ENCODE measurements around the gene MANBA.
"Not testable (repeated sequence)": the region's sequence is repeated elsewhere in the genome, so short reads cannot be mapped to it uniquely, and the experiment has no call there.

MANBA gene

GRCh38 chr4:102619776-102620631 is 140.8 kb downstream of the MANBA start:
- not testable (repeated sequence) for DNase-seq (ENCODE audit: low read depth)

- not testable (repeated sequence) for DNase-seq (ENCODE audit: low read depth)
Measured at GRCh38 chr4:102619021-102619420, 141.7 kb downstream of the MANBA start.

GRCh38 chr4:102616636-102617035 is 144.1 kb downstream of the MANBA start:
- DNase-seq (ENCODE audit: low read depth): no peak

GRCh38 chr4:102614801-102615200 is 146.0 kb downstream of the MANBA start:
- DNase-seq (ENCODE audit: low read depth): no peak

- no peak for DNase-seq (ENCODE audit: low read depth)
Measured at GRCh38 chr4:102612824-102613366, 147.9 kb downstream of the MANBA start.

- DNase-seq (ENCODE audit: low read depth): no peak
Measured at GRCh38 chr4:102612210-102612609, 148.6 kb downstream of the MANBA start.

GRCh38 chr4:102610476-102610875 is 150.3 kb downstream of the MANBA start:
- DNase-seq (ENCODE audit: low read depth): no peak

- no peak for DNase-seq (ENCODE audit: low read depth)
Measured at GRCh38 chr4:102610007-102610406, 150.8 kb downstream of the MANBA start.

GRCh38 chr4:102608190-102608589 is 152.6 kb downstream of the MANBA start:
- no peak for DNase-seq (ENCODE audit: low read depth)

- no peak for DNase-seq (ENCODE audit: low read depth)
Measured at GRCh38 chr4:102606846-102607450, 153.8 kb downstream of the MANBA start.

- DNase-seq (ENCODE audit: low read depth): no peak
Measured at GRCh38 chr4:102606261-102606660, 154.5 kb downstream of the MANBA start.

- DNase-seq (ENCODE audit: low read depth): no peak
Measured at GRCh38 chr4:102604222-102604940, 156.4 kb downstream of the MANBA start.

- no peak for DNase-seq (ENCODE audit: low read depth)
Measured at GRCh38 chr4:102601586-102602227, 159.1 kb downstream of the MANBA start.

- no peak for DNase-seq (ENCODE audit: low read depth)
Measured at GRCh38 chr4:102600689-102601088, 160.1 kb downstream of the MANBA start.

- DNase-seq (ENCODE audit: low read depth): no peak
Measured at GRCh38 chr4:102599886-102600285, 160.9 kb downstream of the MANBA start.

- DNase-seq (ENCODE audit: low read depth): no peak
Measured at GRCh38 chr4:102599455-102599854, 161.3 kb downstream of the MANBA start.

- no peak for DNase-seq (ENCODE audit: low read depth)
Measured at GRCh38 chr4:102598762-102599374, 161.9 kb downstream of the MANBA start.

GRCh38 chr4:102598086-102598761 is 162.5 kb downstream of the MANBA start:
- no peak for DNase-seq (ENCODE audit: low read depth)

GRCh38 chr4:102596532-102596931 is 164.2 kb downstream of the MANBA start:
- DNase-seq (ENCODE audit: low read depth): no peak

GRCh38 chr4:102594000-102594399 is 166.8 kb downstream of the MANBA start:
- DNase-seq (ENCODE audit: low read depth): no peak

GRCh38 chr4:102593147-102593546 is 167.6 kb downstream of the MANBA start:
- DNase-seq (ENCODE audit: low read depth): no peak
